NT2/D1 (cell line): ENCODE data around the gene COL1A1.

ENCODE experiments used
- DNase-seq: peaks from one replicate; pipeline ENCODE4 v3.0.0-alpha.2; 2011; ENCODE audit warnings: low read depth, low spot score
- H3K27me3 ChIP-seq: 2 replicates; pipeline ENCODE4 v1.6.0; 2011; ENCODE audit warnings: mild to moderate bottlenecking; ENCODE audit not compliant: insufficient read length, insufficient read depth
- H3K36me3 ChIP-seq: 2 replicates; pipeline ENCODE4 v1.6.1; 2011; ENCODE audit warnings: mild to moderate bottlenecking, low read length, mixed read lengths; ENCODE audit not compliant: insufficient read depth, insufficient read length
- H3K4me1 ChIP-seq: 2 replicates; pipeline ENCODE4 v1.5.1; 2011; ENCODE audit not compliant: insufficient read depth, insufficient read length
- H3K4me3 ChIP-seq: 2 replicates; pipeline ENCODE4 v1.5.1; 2011; ENCODE audit warnings: low read depth; ENCODE audit not compliant: insufficient read length
- H3K9ac ChIP-seq: 2 replicates; pipeline ENCODE4 v1.6.0; 2011; ENCODE audit warnings: low read depth; ENCODE audit not compliant: insufficient read length
- H3K9me3 ChIP-seq: 2 replicates; pipeline ENCODE4 v1.5.1; 2011; ENCODE audit warnings: mild to moderate bottlenecking, low read length; ENCODE audit not compliant: insufficient read depth
- SUZ12 ChIP-seq: IDR thresholded peaks from 2 replicates; pipeline ENCODE4 v1.6.1; 2011; ENCODE audit not compliant: insufficient read length, insufficient read depth; ENCODE audit errors: extremely low read depth
- YY1 ChIP-seq: IDR thresholded peaks from 2 replicates; pipeline ENCODE4 v1.6.1; 2011; ENCODE audit not compliant: insufficient read length, insufficient read depth
- ZNF274 ChIP-seq: IDR thresholded peaks from 2 replicates; pipeline ENCODE4 v1.6.1; 2011; ENCODE audit warnings: mild to moderate bottlenecking, low read depth, low read length

Gene COL1A1

DNA sequence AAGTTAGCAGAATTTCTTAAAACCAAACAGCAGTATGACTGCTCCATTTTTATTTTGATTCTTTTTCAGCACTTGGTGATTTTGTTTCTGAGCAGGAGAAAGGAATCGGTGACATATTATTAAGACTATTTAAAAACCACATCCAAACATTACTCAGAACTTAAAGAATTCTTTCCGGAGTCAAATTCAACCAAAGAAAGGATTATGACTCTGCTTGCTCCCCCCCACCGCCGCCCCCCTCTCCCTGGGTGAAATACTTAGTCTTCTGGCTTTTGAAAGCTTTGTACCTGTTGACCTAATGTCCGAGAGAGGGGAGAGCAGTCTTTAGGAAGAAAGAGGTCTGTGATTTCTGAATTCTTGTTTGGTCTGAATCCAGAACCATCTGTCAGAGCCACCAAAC, 17.9 kb upstream of the COL1A1 start:
- no peak for DNase-seq
- TF ChIP-seq ZNF274 (no peak), SUZ12 (no peak), YY1 (no peak)
- Histone ChIP-seq H3K4me1 (peaks cover 6% of the 10 kb centered on the region), H3K9me3 (peaks cover 2% of the 10 kb centered on the region; the same call in 1 of the 2 replicates), H3K9ac (no peak overlapping the region), H3K27me3 (no peaks in the 10 kb centered on the region), H3K36me3 (no peaks in the 10 kb centered on the region), H3K4me3 (no peak overlapping the region)

DNA sequence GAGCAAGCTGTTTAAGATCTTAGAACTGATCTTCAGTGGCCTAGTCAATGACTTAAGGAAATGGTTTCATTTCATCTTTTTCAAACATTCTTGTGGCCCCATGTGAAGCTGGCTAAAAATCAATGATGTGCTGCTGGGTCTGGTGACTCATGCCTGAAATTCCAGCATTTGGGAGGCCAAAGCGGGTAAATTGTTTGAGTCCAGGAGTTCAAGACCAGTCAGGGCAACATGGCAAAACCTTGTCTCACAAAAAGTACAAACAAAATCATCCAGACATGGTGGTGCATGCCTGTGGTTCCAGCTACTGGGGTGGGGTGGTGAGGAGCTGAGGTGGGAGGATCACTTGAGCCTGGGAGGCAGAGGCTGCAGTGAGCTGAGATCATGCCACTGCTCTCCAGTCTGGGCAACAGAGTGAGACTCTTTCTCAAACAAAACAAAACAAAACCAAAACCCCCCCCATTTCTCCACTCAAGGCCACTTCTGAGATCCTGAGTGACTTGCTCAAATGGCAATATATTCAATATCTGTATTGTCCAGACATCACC, 17.4 kb upstream of the COL1A1 start:
- H3K9ac ChIP-seq: no peak overlapping the region
- peaks cover 6% of the 10 kb centered on the region for H3K4me1 ChIP-seq

DNA sequence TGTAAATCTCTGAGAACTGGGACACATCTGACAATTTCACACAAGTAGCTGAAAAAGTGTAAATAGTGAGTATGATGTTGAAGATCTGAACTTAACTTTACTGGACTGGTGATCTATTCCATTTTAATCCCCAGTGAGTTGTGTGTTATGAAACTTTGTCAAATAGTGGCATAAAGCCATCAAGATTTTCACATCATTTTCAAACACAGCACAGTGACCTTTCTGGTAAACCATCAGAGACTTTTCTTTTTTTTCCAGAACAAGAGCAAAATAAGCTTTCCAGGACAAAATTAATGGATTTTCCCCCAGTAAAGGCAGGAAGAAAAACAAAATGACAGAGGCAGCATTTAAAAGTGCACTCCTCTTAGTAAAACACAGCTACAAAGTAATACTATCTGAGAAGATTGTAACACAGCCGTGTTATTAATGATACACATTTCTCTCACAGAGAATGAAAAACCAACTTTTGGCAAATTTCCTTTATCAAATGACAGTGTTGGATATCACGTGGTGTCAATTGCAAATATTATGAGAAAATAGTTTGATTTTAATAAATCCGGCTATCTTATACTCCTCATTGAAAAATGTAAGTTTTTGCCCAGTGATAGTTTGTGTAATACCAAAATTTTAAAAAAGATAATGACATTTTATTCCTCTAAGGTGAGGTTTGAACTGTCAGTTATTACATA, 16.8 kb upstream of the COL1A1 start:
- no peaks in the 10 kb centered on the region for H3K9me3 ChIP-seq
- peaks cover 8% of the 10 kb centered on the region for H3K4me1 ChIP-seq
- H3K27me3 ChIP-seq: no peaks in the 10 kb centered on the region
- TF ChIP-seq YY1: no peak
- TF ChIP-seq SUZ12: no peak
- TF ChIP-seq ZNF274: no peak
- no peak overlapping the region for H3K4me3 ChIP-seq
- no peak for DNase-seq
- H3K9ac ChIP-seq: no peak overlapping the region
- no peaks in the 10 kb centered on the region for H3K36me3 ChIP-seq

More for the DNA sequence above, 17.4 kb upstream of the COL1A1 start:
- Histone ChIP-seq H3K9me3 (no peaks in the 10 kb centered on the region), H3K27me3 (no peaks in the 10 kb centered on the region), H3K36me3 (no peaks in the 10 kb centered on the region), H3K4me3 (no peak overlapping the region)
- DNase-seq: no peak
- TF ChIP-seq SUZ12: no peak
- TF ChIP-seq ZNF274: no peak
- no peak for TF ChIP-seq YY1

DNA sequence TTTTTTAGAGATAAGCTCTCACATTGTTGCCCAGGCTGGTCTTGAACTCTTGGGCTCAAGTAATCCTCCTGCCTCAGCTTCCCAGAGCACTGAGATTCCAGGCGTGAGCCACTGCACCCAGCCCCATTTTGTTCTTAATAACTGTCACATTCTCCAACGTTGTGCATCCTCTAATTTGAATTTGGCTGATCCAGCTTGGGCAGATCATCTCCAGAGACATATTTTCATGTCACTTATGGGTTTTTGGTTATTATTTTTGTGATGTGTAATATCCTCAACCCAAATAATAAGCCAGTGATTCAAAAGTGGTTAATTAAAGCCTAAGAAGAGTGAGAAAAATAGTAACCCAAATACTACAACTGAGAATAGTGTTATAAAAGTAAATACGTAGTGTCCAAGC, 16.2 kb upstream of the COL1A1 start:
- H3K9me3 ChIP-seq: no peaks in the 10 kb centered on the region
- H3K4me3 ChIP-seq: no peak overlapping the region
- TF ChIP-seq SUZ12: no peak
- TF ChIP-seq ZNF274: no peak
- TF ChIP-seq YY1: no peak
- no peaks in the 10 kb centered on the region for H3K36me3 ChIP-seq
- H3K9ac ChIP-seq: no peak overlapping the region
- H3K4me1 ChIP-seq: peaks cover 10% of the 10 kb centered on the region
- DNase-seq: no peak
- no peaks in the 10 kb centered on the region for H3K27me3 ChIP-seq

DNA sequence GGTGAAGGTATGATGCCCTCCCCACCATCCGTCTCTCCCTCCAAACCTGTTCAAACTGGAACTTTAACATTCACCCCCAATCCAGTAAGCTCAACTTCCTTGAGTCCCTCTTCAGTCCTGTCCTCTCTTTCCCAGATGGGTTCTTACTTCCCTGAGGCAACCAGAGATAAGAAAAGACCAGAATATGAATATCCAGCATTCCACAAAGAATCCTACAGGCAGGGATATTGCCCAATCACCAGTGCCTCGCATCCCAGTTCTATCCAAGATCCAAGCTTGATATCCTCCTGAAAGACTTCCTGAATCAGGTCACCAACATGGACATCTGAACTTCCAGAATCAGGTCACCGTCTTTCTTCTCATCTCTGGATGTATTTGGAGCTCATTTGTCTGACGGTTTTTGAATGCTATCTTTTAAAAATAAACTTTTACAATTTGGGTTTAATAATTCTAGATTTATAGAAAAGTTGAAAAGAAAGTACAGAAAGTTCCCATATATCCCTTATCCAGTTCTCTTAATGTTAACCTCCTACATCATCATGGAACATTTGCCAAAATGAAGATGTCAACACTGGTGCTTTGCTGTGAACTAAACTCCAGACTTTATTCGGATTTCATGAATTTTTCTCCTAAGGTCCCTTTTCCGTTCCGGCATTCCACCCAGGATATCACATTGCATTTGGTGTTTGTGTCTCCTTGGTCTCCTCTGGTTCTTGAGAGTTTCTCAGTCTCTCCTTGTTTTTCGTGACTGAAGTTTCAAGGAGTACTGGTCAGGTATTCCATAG, 13.7 kb upstream of the COL1A1 start:
- no peak overlapping the region for H3K9ac ChIP-seq
- no peaks in the 10 kb centered on the region for H3K27me3 ChIP-seq
- TF ChIP-seq YY1 (no peak), ZNF274 (no peak), SUZ12 (no peak)
- H3K4me1 ChIP-seq: peaks cover 13% of the 10 kb centered on the region
- no peak for DNase-seq
- no peaks in the 10 kb centered on the region for H3K36me3 ChIP-seq
- no peak overlapping the region for H3K4me3 ChIP-seq
- no peaks in the 10 kb centered on the region for H3K9me3 ChIP-seq

DNA sequence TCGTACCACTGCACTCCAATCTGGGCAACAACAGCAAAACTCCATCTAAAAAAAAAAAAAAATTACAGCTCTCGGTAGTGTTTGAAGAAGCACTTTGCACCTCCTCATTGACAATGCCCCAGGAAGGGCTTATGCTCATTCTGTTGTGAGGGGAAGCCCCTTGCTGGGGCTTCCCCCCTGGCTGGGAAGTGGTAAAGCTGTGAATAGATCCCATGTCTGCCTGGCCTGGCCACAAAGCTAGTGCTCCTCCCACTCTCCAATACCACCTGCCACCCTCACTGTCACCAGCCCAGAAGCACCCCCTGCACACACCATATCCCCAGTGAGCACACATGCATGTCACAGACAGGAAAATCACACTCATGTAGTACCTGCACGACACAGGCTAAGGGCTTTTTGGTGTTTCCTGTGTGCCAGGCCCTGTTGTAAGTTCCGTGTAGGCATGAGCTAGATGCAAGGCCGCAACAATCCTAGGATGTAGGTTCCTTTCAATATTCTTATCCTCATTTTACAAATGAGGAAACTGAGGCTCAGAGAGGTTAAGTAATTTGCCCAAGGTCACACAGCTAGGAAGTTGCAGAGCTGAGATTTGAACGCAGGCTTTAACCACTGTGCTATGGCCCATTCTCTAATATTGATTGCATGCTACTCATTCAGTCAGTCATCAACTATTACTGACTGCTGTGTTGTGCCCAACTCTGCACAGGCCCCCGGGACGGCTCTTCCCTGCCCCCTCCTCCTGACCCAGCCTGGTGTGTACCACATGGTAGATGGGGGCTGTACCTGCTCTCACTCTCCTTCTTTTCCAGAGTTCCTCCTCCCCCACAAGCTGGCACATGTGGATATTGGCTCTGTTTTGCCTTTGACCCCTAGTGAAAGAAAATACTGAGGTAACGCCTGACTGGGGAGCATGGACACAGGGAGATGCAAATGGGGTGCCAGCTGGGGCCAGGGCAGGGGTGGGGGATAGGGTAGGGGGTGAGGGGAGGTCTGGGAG, 11.9 kb upstream of the COL1A1 start:
- Histone ChIP-seq H3K4me3 (no peak overlapping the region), H3K4me1 (peaks cover 27% of the 10 kb centered on the region), H3K9ac (no peak overlapping the region), H3K27me3 (no peaks in the 10 kb centered on the region), H3K36me3 (no peaks in the 10 kb centered on the region), H3K9me3 (no peaks in the 10 kb centered on the region)
- no peak for TF ChIP-seq SUZ12
- no peak for TF ChIP-seq YY1
- no peak for TF ChIP-seq ZNF274
- DNase-seq: no peak
